ENCODE data around the gene ATF7.

The ATF7 gene

DNA sequence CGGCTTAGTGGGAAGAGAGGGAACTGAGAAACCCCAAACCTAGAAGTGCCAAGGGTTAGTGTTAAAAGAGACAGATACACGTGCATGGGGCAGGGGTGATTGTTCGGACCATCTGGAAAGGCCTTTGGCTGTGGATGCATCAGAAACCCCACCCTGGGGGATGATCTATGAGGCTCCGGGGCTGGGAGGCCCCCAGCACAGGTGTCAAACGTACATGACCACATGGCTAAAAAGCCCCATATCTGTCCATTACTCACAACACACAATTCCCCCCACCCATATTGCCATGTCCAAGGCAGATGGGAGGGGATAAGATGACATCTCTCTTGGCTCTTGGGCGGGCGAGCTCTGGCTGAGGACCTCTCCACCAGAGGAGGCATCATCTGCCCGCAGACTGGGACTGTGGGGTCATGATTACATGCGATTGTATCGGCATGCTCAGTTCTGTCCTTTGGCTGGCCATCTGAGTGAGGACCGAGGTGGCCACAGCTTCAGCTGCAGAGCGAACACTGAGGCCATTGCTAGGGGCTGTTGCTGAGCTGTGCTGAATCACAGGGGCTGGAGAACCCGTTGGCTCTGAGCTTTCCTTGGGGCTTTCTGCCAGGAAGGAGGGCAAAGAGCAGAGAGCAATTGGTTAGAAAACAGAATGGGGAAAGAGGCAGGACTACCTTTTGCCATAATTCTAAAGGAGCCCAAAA lies 109.3 kb downstream of the ATF7 start:
- DNase-seq: no peak

DNA sequence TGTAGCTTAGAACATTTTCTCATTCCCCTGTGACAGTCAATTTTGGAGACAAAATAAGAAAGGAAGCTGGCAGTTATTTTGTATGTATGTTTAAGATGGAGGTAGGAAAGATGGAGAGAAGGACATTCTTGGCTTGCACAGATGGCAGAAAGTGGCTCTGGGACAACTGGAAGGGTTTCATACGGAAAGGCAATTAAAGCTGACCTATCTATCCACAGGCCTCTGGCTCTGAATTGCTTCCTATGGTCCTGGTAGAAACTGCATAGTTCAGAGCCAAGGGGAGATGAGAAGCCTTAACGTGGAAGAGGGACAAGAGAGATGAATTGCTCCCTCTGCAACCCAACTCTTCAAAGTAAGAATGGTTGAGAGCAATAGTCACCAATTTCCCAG lies 110.9 kb downstream of the ATF7 start:
- no peak for DNase-seq

DNA sequence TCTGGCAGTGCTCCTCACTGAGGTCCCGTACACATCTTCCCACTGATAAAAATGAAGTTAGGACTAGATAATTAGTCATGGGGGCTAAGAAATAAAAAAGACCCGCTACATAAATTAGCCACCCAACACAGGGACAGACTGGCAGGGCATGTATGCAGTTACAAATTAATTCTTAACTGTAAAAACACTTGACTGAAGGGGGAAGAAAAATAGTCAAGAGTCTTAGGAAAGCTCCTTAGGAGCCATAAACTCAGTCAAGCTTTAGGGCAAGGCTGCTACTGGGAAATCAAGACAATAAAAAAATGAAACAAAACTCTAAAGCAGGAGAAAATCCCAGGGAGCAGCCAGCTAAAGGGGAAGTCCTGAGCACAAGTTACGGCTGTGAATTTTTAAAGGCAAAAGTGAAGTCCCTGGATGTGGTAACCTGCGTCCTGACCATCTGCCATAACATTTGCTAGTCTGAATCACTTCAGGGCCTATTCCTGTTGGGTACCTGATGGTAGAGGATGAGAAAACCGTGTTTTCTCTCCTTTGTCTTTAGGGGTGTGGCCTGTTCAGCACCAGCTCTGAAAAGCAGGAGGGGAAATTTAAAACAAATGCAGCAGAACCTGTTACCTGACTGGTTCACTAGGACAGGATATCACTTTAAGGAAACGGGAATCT lies 111.4 kb downstream of the ATF7 start:
- DNase-seq: no peak

GRCh38 chr12:53513712-53514410 lies 112.3 kb downstream of the ATF7 start:
- DNase-seq: no peak

DNA sequence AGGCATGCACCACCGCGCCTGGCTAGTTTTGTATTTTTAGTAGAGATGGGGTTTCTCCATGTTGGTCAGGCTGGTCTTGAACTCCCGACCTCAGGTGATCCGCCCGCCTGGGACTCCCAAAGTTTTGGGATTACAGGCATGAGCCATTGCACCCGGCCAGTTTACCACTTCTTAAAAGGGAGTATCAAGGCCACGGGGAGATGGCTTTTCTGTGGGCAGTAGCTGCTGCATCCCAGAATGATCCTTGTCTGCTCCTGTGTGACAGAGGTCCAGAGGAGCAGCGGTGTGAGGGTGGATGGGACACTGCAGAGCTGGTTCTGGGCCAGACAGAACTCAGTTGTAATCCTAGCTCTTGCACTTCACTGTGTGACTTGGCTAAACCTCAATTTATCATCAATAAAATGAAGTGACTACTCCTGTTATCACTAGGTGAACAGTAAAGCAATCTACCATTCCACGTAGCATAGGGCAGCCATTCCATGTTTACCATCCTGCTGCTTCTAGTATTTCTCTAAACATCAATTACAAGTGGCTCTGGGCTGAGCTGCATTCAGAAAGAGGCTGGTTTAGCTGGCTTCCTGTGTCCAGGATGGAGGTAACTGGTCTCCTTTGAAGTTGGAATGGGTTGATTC lies 115.9 kb downstream of the ATF7 start:
- DNase-seq: no peak

GRCh38 chr12:53508534-53509170 lies 117.5 kb downstream of the ATF7 start:
- peak; percentile 66 to 73 for DNase-seq

GRCh38 chr12:53507603-53507885 lies 118.6 kb downstream of the ATF7 start:
- DNase-seq: no peak

DNA sequence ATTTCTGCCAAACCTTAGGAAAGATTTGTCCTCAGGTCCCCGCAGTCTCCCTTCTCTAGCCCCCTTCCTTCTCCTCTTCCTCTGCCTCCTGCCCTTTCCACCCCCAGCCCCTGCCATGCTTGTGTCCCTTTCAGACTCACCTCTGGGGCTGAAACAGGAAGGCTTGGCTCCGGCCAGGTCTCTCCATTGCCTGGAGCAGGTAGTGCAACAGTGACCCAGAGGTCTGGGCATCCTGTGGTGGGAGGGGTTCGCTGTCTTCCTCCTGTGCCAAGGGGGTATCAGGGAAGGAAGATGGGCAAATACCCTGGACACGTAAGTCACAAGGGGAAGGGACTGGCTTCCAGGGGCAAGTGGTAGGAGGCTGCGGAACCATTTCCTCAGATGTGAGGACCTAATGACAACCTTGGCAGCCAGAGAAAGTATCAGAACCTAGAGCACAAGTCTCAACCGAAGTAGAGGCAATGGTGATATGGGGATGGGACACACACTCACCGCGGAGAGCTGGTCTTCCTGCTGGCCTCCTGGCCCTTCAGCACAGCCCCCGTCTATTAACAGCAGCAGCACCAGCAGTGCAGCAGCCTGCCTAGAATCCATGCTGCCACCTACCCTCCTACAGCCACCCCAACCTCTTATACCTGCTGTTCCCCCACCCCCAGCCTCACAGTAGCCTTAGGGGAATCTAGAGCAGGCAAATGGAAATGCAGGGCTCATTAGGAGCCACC lies 119.1 kb downstream of the ATF7 start, which contains the start of gene NPFF:
Gene NPFF (minus strand): TSS at position 604 of the 722 bp plus-strand sequence. CDS start 10 bp downstream, at position 594.
- no peak for DNase-seq

DNA sequence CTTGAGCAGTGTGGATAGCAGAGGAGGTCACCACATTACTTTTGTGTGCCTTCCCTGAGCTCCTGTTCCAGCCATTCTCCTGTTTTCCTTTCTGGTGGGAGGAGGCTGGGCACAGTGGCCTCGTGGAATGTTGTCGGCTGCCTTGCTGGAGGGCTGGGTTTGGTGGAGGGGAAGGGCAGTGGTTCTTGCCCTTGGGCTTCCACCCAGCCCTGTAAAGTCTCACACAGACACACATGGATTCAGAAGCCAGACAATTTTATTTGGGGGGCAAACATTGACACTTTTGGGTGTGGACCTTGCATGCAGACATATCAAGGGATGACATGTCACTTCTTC lies 119.8 kb downstream of the ATF7 start:
- no peak for DNase-seq

DNA sequence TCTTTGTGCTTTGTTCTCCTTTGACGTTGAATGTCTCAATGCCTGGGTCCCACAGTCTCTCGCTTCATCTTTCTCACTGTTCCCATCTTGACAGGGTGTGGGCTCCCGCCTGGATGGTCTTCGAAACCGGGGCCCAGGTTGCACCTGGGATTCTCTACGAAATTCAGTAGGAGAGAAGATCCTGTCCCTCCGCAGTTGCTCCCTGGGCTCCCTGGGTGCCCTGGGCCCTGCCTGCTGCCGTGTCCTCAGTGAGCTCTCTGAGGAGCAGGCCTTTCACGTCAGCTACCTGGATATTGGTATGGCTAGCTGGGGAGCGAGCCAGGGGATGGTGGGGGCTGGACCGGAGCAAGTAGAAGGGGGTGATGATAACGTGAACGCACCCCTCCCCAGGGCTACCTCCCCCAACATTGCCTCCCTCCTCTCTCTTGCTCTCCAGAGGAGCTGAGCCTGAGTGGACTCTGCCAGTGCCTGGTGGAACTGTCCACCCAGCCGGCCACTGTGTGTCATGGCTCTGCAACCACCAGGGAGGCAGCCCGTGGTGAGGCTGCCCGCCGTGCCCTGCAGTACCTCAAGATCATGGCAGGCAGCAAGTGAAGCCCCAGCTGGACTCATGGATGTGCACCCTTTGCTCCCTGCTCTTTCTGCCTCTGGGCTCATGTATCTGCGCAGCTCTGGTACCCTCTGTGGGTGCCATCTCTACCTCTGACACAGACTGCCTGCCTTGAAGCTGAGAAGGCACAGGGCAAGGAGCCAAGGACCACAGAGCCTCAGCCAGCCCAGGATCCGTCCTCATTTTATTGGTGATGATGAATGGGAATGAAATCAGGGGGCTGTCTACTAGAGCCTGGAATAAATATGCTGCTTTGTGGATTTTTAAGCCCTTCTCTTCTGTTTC lies 120.4 kb downstream of the ATF7 start:
- DNase-seq: no peak

- no peak for DNase-seq
Measured at GRCh38 chr12:53505086-53505485, 121.1 kb downstream of the ATF7 start.

DNA sequence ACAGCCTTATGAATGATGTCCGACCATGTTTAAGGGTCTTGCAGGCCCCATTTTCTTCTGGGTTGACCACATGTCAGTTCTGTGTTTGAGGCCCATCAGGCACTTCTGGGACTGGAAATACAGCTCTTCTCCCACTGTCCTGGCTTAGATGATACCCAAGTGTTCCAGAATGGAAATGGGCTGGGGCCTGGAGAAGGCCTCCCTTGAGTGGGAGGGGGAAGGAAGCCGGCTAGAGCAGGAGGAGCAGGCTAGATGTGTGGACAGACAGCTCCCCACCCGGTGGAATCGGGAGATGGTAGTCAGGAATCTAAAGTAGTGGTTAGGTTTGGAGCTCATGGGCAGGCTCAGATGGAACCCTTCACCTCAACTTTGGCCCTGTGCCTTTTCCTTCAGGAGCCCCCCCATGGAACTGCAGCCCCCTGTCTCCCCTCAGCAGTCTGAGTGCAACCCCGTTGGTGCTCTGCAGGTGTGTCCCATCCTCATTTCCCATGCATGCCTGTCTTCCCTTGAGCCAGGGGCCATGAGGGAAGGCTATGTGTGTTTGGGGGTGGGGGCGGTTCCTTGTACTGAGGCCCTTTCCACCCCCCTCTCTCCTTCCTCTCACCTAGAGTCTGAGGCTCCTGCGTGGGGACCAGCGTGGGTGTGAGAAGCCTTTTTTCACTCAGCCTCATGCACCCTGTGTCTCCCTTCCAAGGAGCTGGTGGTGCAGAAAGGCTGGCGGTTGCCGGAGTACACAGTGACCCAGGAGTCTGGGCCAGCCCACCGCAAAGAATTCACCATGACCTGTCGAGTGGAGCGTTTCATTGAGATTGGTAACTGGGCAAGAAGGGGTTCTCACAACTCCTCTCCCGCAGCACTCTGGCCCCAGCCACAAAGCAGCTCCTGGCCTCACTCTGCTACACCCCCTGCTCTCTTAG lies 121.9 kb downstream of the ATF7 start:
- DNase-seq: no peak

DNA sequence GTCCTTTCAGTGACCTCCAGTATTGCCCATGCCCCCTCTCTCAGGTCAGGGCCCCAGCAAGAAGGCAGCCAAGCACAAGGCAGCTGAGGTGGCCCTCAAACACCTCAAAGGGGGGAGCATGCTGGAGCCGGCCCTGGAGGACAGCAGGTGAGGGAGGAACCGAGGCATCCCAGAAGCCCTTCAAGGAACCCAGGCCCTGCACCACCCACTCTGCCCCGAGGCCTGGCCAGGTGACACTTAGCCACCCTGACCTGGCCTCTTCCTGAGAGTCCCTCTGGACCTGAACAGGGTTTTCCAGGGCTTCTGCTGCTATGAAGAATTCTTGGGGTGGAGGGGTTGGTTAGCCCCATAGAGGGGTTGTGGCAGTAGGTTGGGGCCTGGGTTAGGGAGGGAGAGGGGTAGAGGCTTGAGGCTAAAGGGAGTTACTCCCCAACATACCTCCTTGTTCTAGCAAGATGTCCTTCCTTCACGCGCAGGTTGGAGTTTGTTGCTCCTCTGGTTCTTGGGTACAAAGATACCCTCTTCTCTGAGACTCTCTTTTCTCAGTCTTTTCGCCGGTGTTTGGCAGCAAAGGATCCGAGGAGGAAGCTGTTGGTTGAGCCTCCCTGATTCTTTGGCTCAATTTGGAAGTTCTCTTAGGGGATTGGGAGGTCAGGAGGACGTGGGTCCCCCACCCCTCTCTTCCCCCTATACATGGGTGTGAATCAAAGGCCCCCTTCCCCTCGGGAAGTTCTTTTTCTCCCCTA lies 123.0 kb downstream of the ATF7 start:
- no peak for DNase-seq

GRCh38 chr12:53502331-53502730 lies 123.9 kb downstream of the ATF7 start:
- no peak for DNase-seq

- no peak for DNase-seq
Measured at GRCh38 chr12:53501615-53502181, 124.5 kb downstream of the ATF7 start.

DNA sequence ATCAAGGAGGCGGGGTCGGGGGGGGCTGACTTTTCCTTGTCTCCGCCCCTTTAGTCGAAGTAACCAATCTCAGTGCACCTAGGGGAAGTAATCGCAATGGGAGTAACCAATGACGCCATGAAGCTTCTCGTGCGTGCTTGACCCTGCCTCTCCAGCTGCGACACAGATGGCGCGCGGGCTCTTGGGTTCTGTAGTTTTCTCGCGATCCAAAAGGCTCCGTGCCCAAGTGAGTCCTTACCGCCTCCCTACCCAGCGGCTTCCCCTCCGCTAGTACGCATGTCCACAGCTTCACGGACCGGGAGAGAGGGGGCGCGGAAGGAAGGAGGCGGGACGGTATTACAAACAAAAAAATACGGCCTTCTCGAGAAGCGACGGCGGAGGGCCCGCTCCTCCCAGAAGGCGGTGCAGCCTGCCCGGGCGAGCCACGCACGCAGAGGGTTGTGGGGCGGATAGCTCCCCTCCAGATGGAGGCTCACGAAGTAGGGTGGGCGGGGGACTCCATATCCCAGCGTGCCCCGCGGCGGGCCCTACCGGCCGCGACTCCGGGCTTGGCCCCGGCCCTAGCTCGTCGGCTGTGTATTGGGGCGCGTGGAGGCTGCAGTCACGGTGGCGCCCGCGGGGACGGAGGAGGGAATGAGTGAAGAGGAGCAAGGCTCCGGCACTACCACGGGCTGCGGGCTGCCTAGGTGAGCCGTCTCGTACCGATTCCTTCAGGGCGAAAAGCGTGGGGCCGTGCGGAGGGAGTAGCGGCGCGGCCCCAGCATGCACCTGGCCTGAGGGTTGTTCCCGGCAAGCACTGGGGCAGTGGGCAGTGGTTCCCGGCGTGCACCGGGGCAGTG lies 125.2 kb downstream of the ATF7 start, which contains the start of gene TARBP2:
Gene TARBP2 (plus strand): TSS at position 508 of the 839 bp plus-strand sequence. CDS start 126 bp downstream, at position 634.
- DNase-seq: peak; percentile 97

- no peak for DNase-seq
Measured at GRCh38 chr12:53500142-53500775, 125.9 kb downstream of the ATF7 start.

Measured in SHP77 (cell line).